GM18502 (cell line): Measurements from ENCODE around the gene ZC3H18.

Experiments used
- ATAC-seq: cut with Tn5 transposase; IDR thresholded peaks from one replicate; pipeline ENCODE4 v1.9.1; 2021; ENCODE audit warnings: mild to moderate bottlenecking; ENCODE audit not compliant: unreplicated experiment, poor library complexity

ZC3H18 gene

GRCh38 chr16:88618182-88618955, 48.2 kb downstream of the ZC3H18 start:
- no peak for ATAC-seq

- ATAC-seq: no peak
These were observed 48.9 kb downstream of the ZC3H18 start for GRCh38 chr16:88618956-88619667.

- no peak for ATAC-seq
These were observed 49.9 kb downstream of the ZC3H18 start for GRCh38 chr16:88619859-88620815.

- ATAC-seq: no peak
These were observed 51.9 kb downstream of the ZC3H18 start for GRCh38 chr16:88622125-88622524.

- no peak for ATAC-seq
These were observed 52.7 kb downstream of the ZC3H18 start for GRCh38 chr16:88622866-88623265.

- no peak for ATAC-seq
These were observed 53.7 kb downstream of the ZC3H18 start for GRCh38 chr16:88623858-88624257.

GRCh38 chr16:88624481-88624880, 54.3 kb downstream of the ZC3H18 start:
- no peak for ATAC-seq

- ATAC-seq: no peak
These were observed 54.9 kb downstream of the ZC3H18 start for GRCh38 chr16:88624977-88625576.

GRCh38 chr16:88626646-88627045, 56.4 kb downstream of the ZC3H18 start:
- ATAC-seq: no peak

- ATAC-seq: no peak
These were observed 57.6 kb downstream of the ZC3H18 start for GRCh38 chr16:88627531-88628411.

- no peak for ATAC-seq
These were observed 58.3 kb downstream of the ZC3H18 start for GRCh38 chr16:88628512-88628974.

GRCh38 chr16:88629835-88630234, 59.6 kb downstream of the ZC3H18 start:
- ATAC-seq: no peak

GRCh38 chr16:88630433-88630832, 60.2 kb downstream of the ZC3H18 start:
- ATAC-seq: no peak

GRCh38 chr16:88630941-88631340, 60.7 kb downstream of the ZC3H18 start:
- no peak for ATAC-seq

- ATAC-seq: no peak
These were observed 61.2 kb downstream of the ZC3H18 start for GRCh38 chr16:88631384-88631783.

GRCh38 chr16:88631920-88632586, 61.9 kb downstream of the ZC3H18 start:
- no peak for ATAC-seq

GRCh38 chr16:88632587-88632930, 62.4 kb downstream of the ZC3H18 start:
- ATAC-seq: no peak

GRCh38 chr16:88633684-88634140, 63.5 kb downstream of the ZC3H18 start:
- ATAC-seq: peak; percentile 39
